ENCODE measurements around the gene G0S2. TPM values are rescaled to one million over a fixed set of nuclear protein-coding genes. Genes with fewer than 3 reads are reported as not detected.

The G0S2 gene
- total and polyA plus RNA-seq, 9 donors: 41.5 to 392 (median 77.6) TPM

DNA sequence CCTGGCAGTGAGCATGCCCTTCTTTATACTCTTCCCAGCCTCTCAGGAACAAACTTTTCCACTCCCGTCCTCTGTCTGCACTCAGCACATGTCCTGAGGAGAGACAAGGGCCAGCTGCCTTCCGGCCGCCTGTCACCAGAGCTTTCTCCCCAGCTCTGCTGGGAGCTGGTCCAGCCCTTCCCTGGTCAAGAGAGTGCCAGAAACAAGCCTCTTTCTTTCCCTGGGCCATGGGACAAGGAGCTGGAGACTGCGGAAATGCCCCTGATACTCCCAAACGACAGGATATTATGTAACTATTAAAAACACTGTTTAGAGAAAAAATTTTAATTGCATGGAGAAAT lies 33.4 kb upstream of the G0S2 start:
- Histone ChIP-seq H3K4me3 (no peak overlapping the region), H3K27ac (peak overlapping the region; percentile 49 to 91), H3K36me3 (no peaks in the 10 kb centered on the region), H3K9me3 (no peaks in the 10 kb centered on the region), H3K27me3 (no peaks in the 10 kb centered on the region), H3K4me1 (ENCODE audit: insufficient read depth) (peaks cover 27% of the 10 kb centered on the region)
- intact Hi-C loops (cut with DNase I): loop anchor here in 2 of 4 donors (5.0 kb wide), 2 partner anchors 35 to 45 kb away; partner anchors contain the start of gene G0S2 (in 1 of the 2)
- 1 to 6% (median 4%) methylated on average over 5 of the region's 5 CpGs for WGBS, 3 donors
- TF ChIP-seq POLR2A (IDR thresholded peaks at IDR 0.05): no peak
- TF ChIP-seq, protein P1, sequence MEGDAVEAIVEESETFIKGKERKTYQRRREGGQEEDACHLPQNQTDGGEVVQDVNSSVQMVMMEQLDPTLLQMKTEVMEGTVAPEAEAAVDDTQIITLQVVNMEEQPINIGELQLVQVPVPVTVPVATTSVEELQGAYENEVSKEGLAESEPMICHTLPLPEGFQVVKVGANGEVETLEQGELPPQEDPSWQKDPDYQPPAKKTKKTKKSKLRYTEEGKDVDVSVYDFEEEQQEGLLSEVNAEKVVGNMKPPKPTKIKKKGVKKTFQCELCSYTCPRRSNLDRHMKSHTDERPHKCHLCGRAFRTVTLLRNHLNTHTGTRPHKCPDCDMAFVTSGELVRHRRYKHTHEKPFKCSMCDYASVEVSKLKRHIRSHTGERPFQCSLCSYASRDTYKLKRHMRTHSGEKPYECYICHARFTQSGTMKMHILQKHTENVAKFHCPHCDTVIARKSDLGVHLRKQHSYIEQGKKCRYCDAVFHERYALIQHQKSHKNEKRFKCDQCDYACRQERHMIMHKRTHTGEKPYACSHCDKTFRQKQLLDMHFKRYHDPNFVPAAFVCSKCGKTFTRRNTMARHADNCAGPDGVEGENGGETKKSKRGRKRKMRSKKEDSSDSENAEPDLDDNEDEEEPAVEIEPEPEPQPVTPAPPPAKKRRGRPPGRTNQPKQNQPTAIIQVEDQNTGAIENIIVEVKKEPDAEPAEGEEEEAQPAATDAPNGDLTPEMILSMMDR (IDR thresholded peaks at IDR 0.05): no peak
- no peak for TF ChIP-seq EP300 (IDR thresholded peaks at IDR 0.05)
- DNase-seq: peak; percentile 78 to 88 (median 83)

DNA sequence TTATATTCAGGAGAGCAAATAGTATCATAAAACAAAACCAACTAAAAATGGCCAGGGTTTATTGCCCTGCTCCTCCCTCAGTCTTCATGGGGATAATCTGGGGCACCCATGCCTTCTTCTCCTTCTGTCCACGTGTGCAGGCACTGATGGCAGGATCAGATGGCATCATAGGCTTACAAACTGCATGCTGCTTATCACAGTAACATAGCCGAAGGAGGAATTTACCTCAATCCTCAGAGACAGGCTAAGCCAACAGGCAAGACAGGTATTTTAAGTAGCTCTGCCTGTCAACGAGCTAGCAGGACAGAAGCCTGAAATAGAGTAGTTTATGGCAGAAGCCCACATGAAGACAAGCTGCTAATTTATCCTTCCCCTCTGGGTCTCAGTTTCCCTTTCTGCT lies 32.4 kb upstream of the G0S2 start:
- Histone ChIP-seq H3K9me3 (no peaks in the 10 kb centered on the region), H3K4me3 (no peak overlapping the region), H3K27me3 (no peaks in the 10 kb centered on the region), H3K27ac (peak overlapping the region in 1 of 2 donors; percentile 91), H3K36me3 (no peaks in the 10 kb centered on the region), H3K4me1 (ENCODE audit: insufficient read depth) (peaks cover 32% of the 10 kb centered on the region)
- intact Hi-C loops (cut with DNase I): loop anchor here in 2 of 4 donors (5.0 kb wide), 2 partner anchors 34 to 44 kb away; partner anchors contain the start of gene G0S2 (in 1 of the 2)
- TF ChIP-seq, protein P1 (IDR thresholded peaks at IDR 0.05): no peak
- TF ChIP-seq POLR2A (IDR thresholded peaks at IDR 0.05) (no peak), EP300 (IDR thresholded peaks at IDR 0.05) (no peak)
- whole genome bisulfite sequencing, 3 donors: 18 to 34% (median 25%) methylated on average over 3 of the region's 3 CpGs
- no peak for DNase-seq

DNA sequence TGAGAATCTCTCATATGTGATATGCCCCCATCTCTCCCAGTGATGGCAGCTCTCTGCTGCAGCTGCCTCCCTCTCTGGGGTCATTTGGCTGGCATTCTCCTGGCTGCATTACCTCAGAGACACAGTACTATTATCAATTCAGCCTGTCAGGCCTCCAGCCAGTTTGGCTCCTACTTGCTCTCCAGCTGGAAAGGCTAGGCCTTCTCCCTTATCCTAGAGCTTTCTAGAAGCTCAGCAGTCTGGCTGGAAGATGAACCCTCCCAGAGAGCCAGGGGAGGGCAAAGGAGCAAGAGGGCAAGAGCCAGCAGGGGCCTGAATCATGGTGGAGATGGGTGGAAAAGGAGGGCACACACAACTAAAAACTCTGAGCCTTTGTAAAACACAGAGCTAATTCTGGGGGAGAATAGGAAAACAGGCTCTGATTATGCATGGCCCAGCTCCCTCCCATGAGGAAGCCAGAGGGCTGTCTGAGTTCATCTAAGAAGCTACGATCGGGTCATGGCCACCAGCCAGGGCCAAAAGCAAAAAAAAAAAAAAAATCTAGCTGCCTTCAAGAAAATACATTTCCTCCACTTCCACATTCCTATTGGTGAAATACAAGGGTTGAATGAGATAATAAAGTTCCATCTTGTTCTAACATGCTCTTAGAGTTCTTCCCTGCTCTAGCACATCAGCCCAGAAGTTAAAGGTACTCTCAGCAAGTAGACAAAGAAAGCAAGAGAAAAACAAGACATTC lies 31.8 kb upstream of the G0S2 start:
- intact Hi-C loops (cut with DNase I): loop anchor here in 2 of 4 donors (5.0 kb wide), 2 partner anchors 34 to 44 kb away; partner anchors contain the start of gene G0S2 (in 1 of the 2)
- Histone ChIP-seq H3K36me3 (no peaks in the 10 kb centered on the region), H3K4me1 (ENCODE audit: insufficient read depth) (peaks cover 36% of the 10 kb centered on the region), H3K4me3 (no peak overlapping the region), H3K9me3 (no peaks in the 10 kb centered on the region), H3K27me3 (no peaks in the 10 kb centered on the region), H3K27ac (peak overlapping the region in 1 of 2 donors; percentile 91)
- peak; percentile 61 to 83 (median 71) for DNase-seq
- WGBS, 3 donors: 0 to 3% (median 2%) methylated on average over 2 of the region's 2 CpGs
- TF ChIP-seq, protein P1 (IDR thresholded peaks at IDR 0.05): no peak
- no peak for TF ChIP-seq EP300 (IDR thresholded peaks at IDR 0.05)
- TF ChIP-seq POLR2A (IDR thresholded peaks at IDR 0.05): no peak

DNA sequence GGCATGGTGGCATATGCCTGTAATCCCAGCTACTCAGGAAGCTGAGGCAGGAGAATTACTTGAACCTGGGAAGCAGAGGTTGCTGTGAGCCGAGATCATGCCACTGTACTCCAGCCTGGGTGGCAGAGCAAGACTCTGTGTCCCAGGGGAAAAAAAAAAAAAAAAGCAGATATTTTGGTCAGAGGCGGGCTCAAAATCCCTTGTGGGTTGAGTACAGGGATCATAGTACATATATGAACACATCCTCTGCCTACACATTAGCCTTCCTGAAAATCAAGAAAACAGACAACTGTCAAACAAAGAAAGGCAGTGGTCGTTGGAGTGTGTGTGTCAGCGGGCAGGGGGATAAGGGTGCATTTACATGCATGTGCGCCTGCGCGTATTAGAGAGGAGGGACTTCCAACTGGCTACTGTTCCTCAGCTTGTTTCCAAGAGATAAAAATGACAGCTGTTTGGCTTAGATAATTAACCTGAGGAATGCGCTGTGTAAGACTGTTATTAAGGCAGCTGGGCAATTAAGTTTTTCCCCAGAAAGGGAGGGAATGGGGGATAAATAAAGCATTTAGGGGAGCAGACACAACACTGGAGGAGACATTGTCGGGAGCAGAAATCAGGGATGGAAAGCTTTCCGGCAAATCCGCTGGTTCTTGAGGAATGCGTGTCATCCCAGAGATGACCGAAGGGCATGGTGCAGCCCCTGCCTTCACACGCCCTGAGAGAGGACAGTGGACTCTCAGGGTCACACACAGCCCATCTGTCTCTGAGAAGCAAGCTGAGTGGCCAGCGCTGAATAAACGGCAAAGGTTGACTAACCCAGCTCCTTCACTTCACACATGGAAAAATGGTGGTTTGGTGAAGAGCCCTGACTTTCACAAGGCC lies 29.4 kb upstream of the G0S2 start:
- intact Hi-C loops (cut with DNase I): loop anchor here in 1 of 4 donors (5.0 kb wide), 1 partner anchor 46 kb away; no protein-coding TSS in a partner anchor
- Histone ChIP-seq H3K36me3 (no peaks in the 10 kb centered on the region), H3K27ac (peak overlapping the region in 1 of 2 donors; percentile 28), H3K4me1 (ENCODE audit: insufficient read depth) (peaks cover 44% of the 10 kb centered on the region), H3K27me3 (no peaks in the 10 kb centered on the region), H3K9me3 (no peaks in the 10 kb centered on the region), H3K4me3 (no peak overlapping the region)
- 13 to 23% (median 14%) methylated on average over 16 of the region's 16 CpGs for WGBS, 3 donors
- DNase-seq: peak in 1 of 5 donors; percentile 51
- TF ChIP-seq EP300 (IDR thresholded peaks at IDR 0.05) (no peak), POLR2A (IDR thresholded peaks at IDR 0.05) (no peak)
- TF ChIP-seq, protein P1 (IDR thresholded peaks at IDR 0.05): no peak

Measured in ovary (tissue), 9 donors.